Measurements from ENCODE around the gene SMOC2.

- TF ChIP-seq CTCF (IDR thresholded peaks at IDR 0.05; ENCODE audit: low read depth, low read length) (no peak), EZH2phosphoT487 (IDR thresholded peaks at IDR 0.05; ENCODE audit: low read depth) (no peak)
Observed at GRCh38 chr6:168627506-168628175, 186.7 kb downstream of the SMOC2 start.

Measured in OCI-LY3 (cell line).